A549 (cell line): Measurements from ENCODE around the gene PAK4. TPM values are rescaled to one million over a fixed set of nuclear protein-coding genes. Genes with fewer than 3 reads are reported as not detected.

Source experiments
- BHLHE40 ChIP-seq: IDR thresholded peaks from 2 replicates; pipeline ENCODE4 v1.6.1; 2012; ENCODE audit warnings: low read depth, low read length, inconsistent platforms
- CBX2 ChIP-seq: fragments of 200-600 bp; sonication (generic); IDR thresholded peaks from 2 replicates; pipeline ENCODE4 v1.6.1; 2016; ENCODE audit warnings: low read depth, mild to moderate bottlenecking, borderline replicate concordance
- CEBPB ChIP-seq, 2 experiments: fragments of >200 bp in 1 of 2; sonication (Bioruptor Twin) in 1 of 2; formaldehyde crosslinking in 1 of 2; IDR thresholded peaks; 2 replicates each; pipeline ENCODE4 v1.6.1; 2012 to 2016
- CHD4 ChIP-seq: fragments of 200-600 bp; sonication (generic); IDR thresholded peaks from 2 replicates; pipeline ENCODE4 v1.6.1; 2016; ENCODE audit warnings: antibody characterized with exemption, mild to moderate bottlenecking, borderline replicate concordance
- EHF ChIP-seq: fragments of 250-450 bp; sonication (Bioruptor Pico); IDR thresholded peaks from 2 replicates; pipeline ENCODE4 v1.5.0; 2020; ENCODE audit warnings: mild to moderate bottlenecking
- EHMT2 ChIP-seq: fragments of 200-600 bp; sonication (generic); IDR thresholded peaks from 2 replicates; pipeline ENCODE4 v1.6.1; 2016; ENCODE audit warnings: antibody characterized with exemption, low read depth, mild to moderate bottlenecking, moderate library complexity
- EP300 ChIP-seq, 2 experiments: fragments of >200 bp; sonication (Bioruptor Twin); formaldehyde crosslinking; IDR thresholded peaks; 2 replicates in 1 of 2; 3 replicates in 1 of 2; pipeline ENCODE4 v1.6.1; 2016 to 2017
- ESRRA ChIP-seq: fragments of 150-350 bp; IDR thresholded peaks from 2 replicates; pipeline ENCODE4 v1.6.1; 2014; ENCODE audit warnings: mild to moderate bottlenecking, low read length, borderline replicate concordance
- FOSL2 ChIP-seq, 2 experiments: fragments of 450-650 bp in 1 of 2; fragments of >200 bp in 1 of 2; sonication (Bioruptor Twin) in 1 of 2; formaldehyde crosslinking; IDR thresholded peaks; 2 replicates each; pipeline versions ENCODE4 v1.5.0 to v1.6.1; 2016 to 2020; ENCODE audit warnings: mild to moderate bottlenecking in 1 of 2, moderate library complexity in 1 of 2
- FOXS1 ChIP-seq: fragments of 250-450 bp; sonication (Bioruptor Pico); IDR thresholded peaks from 2 replicates; pipeline ENCODE4 v1.5.0; 2020; ENCODE audit warnings: mild to moderate bottlenecking, moderate library complexity
- HDAC2 ChIP-seq: fragments of 200-600 bp; sonication (generic); IDR thresholded peaks from 2 replicates; pipeline ENCODE4 v1.6.1; 2016
- HOXB13 ChIP-seq: fragments of 250-450 bp; sonication (Bioruptor Pico); IDR thresholded peaks from 2 replicates; pipeline ENCODE4 v1.5.0; 2020; ENCODE audit warnings: low read depth, mild to moderate bottlenecking, moderate library complexity
- HOXB5 ChIP-seq: fragments of 250-450 bp; sonication (Bioruptor Pico); IDR thresholded peaks from 2 replicates; pipeline ENCODE4 v1.5.0; 2020; ENCODE audit warnings: mild to moderate bottlenecking, moderate library complexity
- MAFK ChIP-seq: fragments of 450-650 bp; IDR thresholded peaks from 2 replicates; pipeline ENCODE4 v1.6.1; 2014; ENCODE audit not compliant: partially characterized antibody
- MAZ ChIP-seq: fragments of 150-350 bp; IDR thresholded peaks from 2 replicates; pipeline ENCODE4 v1.6.1; 2014; ENCODE audit warnings: antibody characterized with exemption, low read depth, low read length, borderline replicate concordance
- NFE2L2 ChIP-seq: fragments of 150-350 bp; conservative IDR thresholded peaks from 2 replicates; pipeline ENCODE4 v1.6.1; 2014; ENCODE audit warnings: low read length
- POLR2A ChIP-seq: IDR thresholded peaks from 2 replicates; pipeline ENCODE4 v1.6.1; 2012; ENCODE audit warnings: mild to moderate bottlenecking, low read length
- POLR2AphosphoS2 ChIP-seq: conservative IDR thresholded peaks from 2 replicates; pipeline ENCODE4 v1.6.1; 2012; ENCODE audit warnings: low read length, improper control_type of control experiment, inconsistent platforms
- SMC3 ChIP-seq: fragments of >200 bp; sonication (Bioruptor Twin); formaldehyde crosslinking; IDR thresholded peaks from 3 replicates; pipeline ENCODE4 v1.6.1; 2018; ENCODE audit warnings: inconsistent platforms
- SREBF2 ChIP-seq: fragments of 450-650 bp; IDR thresholded peaks from 2 replicates; pipeline ENCODE4 v1.6.1; 2014; ENCODE audit warnings: mild to moderate bottlenecking, moderate library complexity
- TFCP2L1 ChIP-seq: fragments of 250-450 bp; sonication (Bioruptor Pico); IDR thresholded peaks from 2 replicates; pipeline ENCODE4 v1.5.0; 2021; ENCODE audit warnings: mild to moderate bottlenecking
- TP53 ChIP-seq: fragments of 250-450 bp; sonication (Bioruptor Pico); IDR thresholded peaks from 2 replicates; pipeline ENCODE4 v1.5.0; 2021; ENCODE audit warnings: mild to moderate bottlenecking, moderate library complexity
- ZC3H11A ChIP-seq: fragments of 450-650 bp; IDR thresholded peaks from 2 replicates; pipeline ENCODE4 v1.6.1; 2014; ENCODE audit warnings: antibody characterized with exemption, mild to moderate bottlenecking
- ZFP36 ChIP-seq: fragments of 450-650 bp; IDR thresholded peaks from 2 replicates; pipeline ENCODE4 v1.6.1; 2014; ENCODE audit warnings: borderline replicate concordance; ENCODE audit not compliant: partially characterized antibody
- ZNF302 ChIP-seq: fragments of 250-450 bp; sonication (Bioruptor Pico); IDR thresholded peaks from 2 replicates; pipeline ENCODE4 v1.9.0; 2021; ENCODE audit warnings: inconsistent platforms, mild to moderate bottlenecking, moderate library complexity
- ZSCAN20 ChIP-seq: fragments of 250-450 bp; sonication (Bioruptor Pico); IDR thresholded peaks from 2 replicates; pipeline ENCODE4 v1.8.0; 2022; ENCODE audit warnings: mild to moderate bottlenecking, moderate library complexity
- polyA plus RNA-seq, 4 experiments: library from polyadenylated mRNA; depleted of rRNA in 3 of 4; stranded (reverse); fragments of >200 nt; fragmentation: RNase III in 1 of 4; extraction: RNeasy Plus Mini Kit Qiagen cat#74134 plus additional on column Dnase treatment in 1 of 4; gene quantifications; 2 replicates in 3 of 4; 3 replicates in 1 of 4; pipeline ENCODE4 v1.2.3, GENCODE V29; 2011 to 2017
- TF ChIP-seq, protein P1 (sequence below): fragments of 150-350 bp; IDR thresholded peaks from 2 replicates; pipeline ENCODE4 v1.6.1; 2014; ENCODE audit warnings: low read depth, mild to moderate bottlenecking, low read length
- TF ChIP-seq, protein P2 (sequence below): fragments of >200 bp; sonication (Bioruptor Twin); formaldehyde crosslinking; IDR thresholded peaks from 3 replicates; pipeline ENCODE4 v1.5.1; 2016
- TF ChIP-seq, protein P3 (sequence below): fragments of 250-450 bp; sonication (Bioruptor Pico); IDR thresholded peaks from 2 replicates; pipeline ENCODE4 v1.5.0; 2021; ENCODE audit warnings: mild to moderate bottlenecking, moderate library complexity, borderline replicate concordance
- TF ChIP-seq, protein P4 (sequence below): IDR thresholded peaks from 2 replicates; pipeline ENCODE4 v1.6.1; 2012
- TF ChIP-seq, protein P5 (sequence below): IDR thresholded peaks from 2 replicates; pipeline ENCODE4 v1.6.1; 2012; ENCODE audit warnings: low read depth, borderline replicate concordance
- TF ChIP-seq, protein P6 (sequence below): fragments of >200 bp; sonication (Bioruptor Twin); formaldehyde crosslinking; IDR thresholded peaks from 3 replicates; pipeline ENCODE4 v1.6.1; 2016
- TF ChIP-seq, protein P7 (sequence below): IDR thresholded peaks from 2 replicates; pipeline ENCODE4 v1.6.1; 2012

The PAK4 gene
- polyA plus RNA-seq, 2 of the 4 experiments (the other 2 are of a cell fraction): 42.9 to 84.2 TPM

DNA sequence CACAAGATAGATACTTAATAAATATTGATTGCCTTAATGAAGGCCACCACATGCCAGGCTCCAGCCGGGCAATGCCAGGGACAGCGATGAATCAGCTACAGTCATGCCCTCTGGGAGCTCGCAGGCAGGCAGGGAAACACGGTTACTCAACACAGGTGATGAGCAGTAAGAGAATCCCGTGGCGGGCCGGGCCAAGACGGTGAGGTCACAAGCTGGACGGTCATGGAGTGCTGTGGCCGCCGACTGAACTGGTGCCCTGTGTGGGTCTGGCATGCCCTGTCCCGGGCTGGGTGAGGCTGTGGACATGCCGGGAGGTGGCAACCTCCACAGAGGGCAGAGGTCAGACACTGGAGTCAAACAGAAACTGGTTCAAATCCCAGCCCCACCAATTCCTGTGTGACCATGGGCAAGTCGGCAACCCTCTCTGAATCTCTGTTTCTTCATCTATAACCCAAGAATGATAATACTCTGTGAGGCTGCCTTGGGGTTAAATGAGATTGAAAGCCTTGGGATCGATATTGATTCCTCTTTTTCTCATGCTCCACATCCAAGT, 13.2 kb upstream of the PAK4 start (continued):
- TF ChIP-seq POLR2A: no peak
- TF ChIP-seq FOSL2 (IDR thresholded peaks at IDR 0.05): peak; percentile 90
- TF ChIP-seq FOSL2 (CRISPR knock-in tag; IDR thresholded peaks at IDR 0.05): peak; percentile 98
- peak; percentile 77 to 97 for TF ChIP-seq CEBPB (IDR thresholded peaks at IDR 0.05)
- TF ChIP-seq, protein P1, sequence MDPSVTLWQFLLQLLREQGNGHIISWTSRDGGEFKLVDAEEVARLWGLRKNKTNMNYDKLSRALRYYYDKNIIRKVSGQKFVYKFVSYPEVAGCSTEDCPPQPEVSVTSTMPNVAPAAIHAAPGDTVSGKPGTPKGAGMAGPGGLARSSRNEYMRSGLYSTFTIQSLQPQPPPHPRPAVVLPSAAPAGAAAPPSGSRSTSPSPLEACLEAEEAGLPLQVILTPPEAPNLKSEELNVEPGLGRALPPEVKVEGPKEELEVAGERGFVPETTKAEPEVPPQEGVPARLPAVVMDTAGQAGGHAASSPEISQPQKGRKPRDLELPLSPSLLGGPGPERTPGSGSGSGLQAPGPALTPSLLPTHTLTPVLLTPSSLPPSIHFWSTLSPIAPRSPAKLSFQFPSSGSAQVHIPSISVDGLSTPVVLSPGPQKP: no peak
- TF ChIP-seq NFE2L2: no peak
- TF ChIP-seq, protein P2, sequence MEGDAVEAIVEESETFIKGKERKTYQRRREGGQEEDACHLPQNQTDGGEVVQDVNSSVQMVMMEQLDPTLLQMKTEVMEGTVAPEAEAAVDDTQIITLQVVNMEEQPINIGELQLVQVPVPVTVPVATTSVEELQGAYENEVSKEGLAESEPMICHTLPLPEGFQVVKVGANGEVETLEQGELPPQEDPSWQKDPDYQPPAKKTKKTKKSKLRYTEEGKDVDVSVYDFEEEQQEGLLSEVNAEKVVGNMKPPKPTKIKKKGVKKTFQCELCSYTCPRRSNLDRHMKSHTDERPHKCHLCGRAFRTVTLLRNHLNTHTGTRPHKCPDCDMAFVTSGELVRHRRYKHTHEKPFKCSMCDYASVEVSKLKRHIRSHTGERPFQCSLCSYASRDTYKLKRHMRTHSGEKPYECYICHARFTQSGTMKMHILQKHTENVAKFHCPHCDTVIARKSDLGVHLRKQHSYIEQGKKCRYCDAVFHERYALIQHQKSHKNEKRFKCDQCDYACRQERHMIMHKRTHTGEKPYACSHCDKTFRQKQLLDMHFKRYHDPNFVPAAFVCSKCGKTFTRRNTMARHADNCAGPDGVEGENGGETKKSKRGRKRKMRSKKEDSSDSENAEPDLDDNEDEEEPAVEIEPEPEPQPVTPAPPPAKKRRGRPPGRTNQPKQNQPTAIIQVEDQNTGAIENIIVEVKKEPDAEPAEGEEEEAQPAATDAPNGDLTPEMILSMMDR: no peak
- peak; percentile 59 to 91; a peak in 3 of 5 replicates for TF ChIP-seq EP300 (IDR thresholded peaks at IDR 0.05)
- 0 out of 2 replicates have a peak, but pooled peaks have one; percentile 10 for TF ChIP-seq ESRRA
- peak; percentile 69 for TF ChIP-seq HOXB5 (CRISPR knock-in tag)
- TF ChIP-seq, protein P3, sequence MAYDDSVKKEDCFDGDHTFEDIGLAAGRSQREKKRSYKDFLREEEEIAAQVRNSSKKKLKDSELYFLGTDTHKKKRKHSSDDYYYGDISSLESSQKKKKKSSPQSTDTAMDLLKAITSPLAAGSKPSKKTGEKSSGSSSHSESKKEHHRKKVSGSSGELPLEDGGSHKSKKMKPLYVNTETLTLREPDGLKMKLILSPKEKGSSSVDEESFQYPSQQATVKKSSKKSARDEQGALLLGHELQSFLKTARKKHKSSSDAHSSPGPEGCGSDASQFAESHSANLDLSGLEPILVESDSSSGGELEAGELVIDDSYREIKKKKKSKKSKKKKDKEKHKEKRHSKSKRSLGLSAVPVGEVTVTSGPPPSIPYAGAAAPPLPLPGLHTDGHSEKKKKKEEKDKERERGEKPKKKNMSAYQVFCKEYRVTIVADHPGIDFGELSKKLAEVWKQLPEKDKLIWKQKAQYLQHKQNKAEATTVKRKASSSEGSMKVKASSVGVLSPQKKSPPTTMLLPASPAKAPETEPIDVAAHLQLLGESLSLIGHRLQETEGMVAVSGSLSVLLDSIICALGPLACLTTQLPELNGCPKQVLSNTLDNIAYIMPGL (CRISPR knock-in tag): no peak
- TF ChIP-seq ZNF302 (CRISPR knock-in tag): no peak
- no peak for TF ChIP-seq CBX2
- no peak for TF ChIP-seq CHD4
- no peak for TF ChIP-seq ZSCAN20 (CRISPR knock-in tag)
- no peak for TF ChIP-seq TFCP2L1 (CRISPR knock-in tag)
- TF ChIP-seq, protein P4, sequence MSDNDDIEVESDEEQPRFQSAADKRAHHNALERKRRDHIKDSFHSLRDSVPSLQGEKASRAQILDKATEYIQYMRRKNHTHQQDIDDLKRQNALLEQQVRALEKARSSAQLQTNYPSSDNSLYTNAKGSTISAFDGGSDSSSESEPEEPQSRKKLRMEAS: peak; percentile 96
- peak; percentile 12; the same call in 1 of the 2 replicates for TF ChIP-seq HOXB13 (CRISPR knock-in tag)
- TF ChIP-seq SMC3: peak; percentile 42; the same call in 2 of the 3 replicates
- TF ChIP-seq, protein P5, sequence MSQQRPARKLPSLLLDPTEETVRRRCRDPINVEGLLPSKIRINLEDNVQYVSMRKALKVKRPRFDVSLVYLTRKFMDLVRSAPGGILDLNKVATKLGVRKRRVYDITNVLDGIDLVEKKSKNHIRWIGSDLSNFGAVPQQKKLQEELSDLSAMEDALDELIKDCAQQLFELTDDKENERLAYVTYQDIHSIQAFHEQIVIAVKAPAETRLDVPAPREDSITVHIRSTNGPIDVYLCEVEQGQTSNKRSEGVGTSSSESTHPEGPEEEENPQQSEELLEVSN: peak; percentile 64; the same call in 1 of the 2 replicates
- TF ChIP-seq ZFP36: peak; percentile 97
- TF ChIP-seq, protein P6, sequence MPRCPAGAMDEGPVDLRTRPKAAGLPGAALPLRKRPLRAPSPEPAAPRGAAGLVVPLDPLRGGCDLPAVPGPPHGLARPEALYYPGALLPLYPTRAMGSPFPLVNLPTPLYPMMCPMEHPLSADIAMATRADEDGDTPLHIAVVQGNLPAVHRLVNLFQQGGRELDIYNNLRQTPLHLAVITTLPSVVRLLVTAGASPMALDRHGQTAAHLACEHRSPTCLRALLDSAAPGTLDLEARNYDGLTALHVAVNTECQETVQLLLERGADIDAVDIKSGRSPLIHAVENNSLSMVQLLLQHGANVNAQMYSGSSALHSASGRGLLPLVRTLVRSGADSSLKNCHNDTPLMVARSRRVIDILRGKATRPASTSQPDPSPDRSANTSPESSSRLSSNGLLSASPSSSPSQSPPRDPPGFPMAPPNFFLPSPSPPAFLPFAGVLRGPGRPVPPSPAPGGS: no peak
- no peak for TF ChIP-seq ZC3H11A
- no peak for TF ChIP-seq TP53 (CRISPR knock-in tag)
- no peak for TF ChIP-seq MAZ
- no peak for TF ChIP-seq EHF (CRISPR knock-in tag)
- TF ChIP-seq HDAC2: no peak
- no peak for TF ChIP-seq BHLHE40
- no peak for TF ChIP-seq SREBF2
- no peak for TF ChIP-seq FOXS1
- no peak for TF ChIP-seq POLR2AphosphoS2
- TF ChIP-seq MAFK: peak; percentile 43
- TF ChIP-seq, protein P7, sequence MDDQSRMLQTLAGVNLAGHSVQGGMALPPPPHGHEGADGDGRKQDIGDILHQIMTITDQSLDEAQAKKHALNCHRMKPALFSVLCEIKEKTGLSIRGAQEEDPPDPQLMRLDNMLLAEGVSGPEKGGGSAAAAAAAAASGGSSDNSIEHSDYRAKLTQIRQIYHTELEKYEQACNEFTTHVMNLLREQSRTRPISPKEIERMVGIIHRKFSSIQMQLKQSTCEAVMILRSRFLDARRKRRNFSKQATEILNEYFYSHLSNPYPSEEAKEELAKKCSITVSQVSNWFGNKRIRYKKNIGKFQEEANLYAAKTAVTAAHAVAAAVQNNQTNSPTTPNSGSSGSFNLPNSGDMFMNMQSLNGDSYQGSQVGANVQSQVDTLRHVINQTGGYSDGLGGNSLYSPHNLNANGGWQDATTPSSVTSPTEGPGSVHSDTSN: peak; percentile 74
- TF ChIP-seq EHMT2: no peak
